Epithelial cell of esophagus (primary cell): ENCODE measurements around the gene PLXDC1.
A peak's percentile ranks its signal among the peaks of the same experiment; 100 is the strongest.
"Not testable (repeated sequence)": the region's sequence is repeated elsewhere in the genome, so short reads cannot be mapped to it uniquely, and the experiment has no call there.

Source experiments
- DNase-seq: peaks from one replicate; pipeline ENCODE4 v3.0.0; 2010; ENCODE audit warnings: low read depth
- H3K4me3 ChIP-seq: 2 replicates; pipeline ENCODE4 v1.5.1; 2011; ENCODE audit warnings: mild to moderate bottlenecking, low read length, control low read depth
- CTCF ChIP-seq: IDR thresholded peaks from 2 replicates; pipeline ENCODE4 v1.5.1; 2011; ENCODE audit warnings: low read depth, mild to moderate bottlenecking, low read length, control low read depth, inconsistent platforms; ENCODE audit not compliant: insufficient read depth; ENCODE audit errors: missing control alignments

PLXDC1 gene

GRCh38 chr17:39130205-39130604, 21.2 kb downstream of the PLXDC1 start:
- no peak for TF ChIP-seq CTCF
- H3K4me3 ChIP-seq, result no peak overlapping the region
- DNase-seq, result no peak

GRCh38 chr17:39129544-39129943, 21.9 kb downstream of the PLXDC1 start:
- not testable (repeated sequence) for H3K4me3 ChIP-seq, DNase-seq

DNA sequence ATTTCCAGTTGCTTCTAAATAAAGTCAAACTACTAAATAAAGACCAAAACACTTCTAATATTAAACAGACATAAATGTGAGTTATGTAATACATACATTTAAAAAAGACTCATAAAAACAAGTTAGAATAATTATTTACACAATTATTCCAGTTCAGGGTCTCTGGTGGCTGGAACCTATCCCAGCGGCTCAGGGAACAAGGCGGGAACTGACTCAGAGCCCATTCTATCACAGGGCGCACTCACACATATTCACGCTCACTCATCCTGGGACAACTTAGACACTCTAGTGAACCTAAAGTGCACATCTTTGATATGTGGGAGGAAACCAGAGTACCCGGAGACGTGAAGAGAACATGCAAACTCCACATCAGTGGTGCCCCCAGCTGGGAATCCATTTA, 25.0 kb downstream of the PLXDC1 start:
- no peak for DNase-seq
- no peak overlapping the region for H3K4me3 ChIP-seq
- TF ChIP-seq CTCF, result no peak

DNA sequence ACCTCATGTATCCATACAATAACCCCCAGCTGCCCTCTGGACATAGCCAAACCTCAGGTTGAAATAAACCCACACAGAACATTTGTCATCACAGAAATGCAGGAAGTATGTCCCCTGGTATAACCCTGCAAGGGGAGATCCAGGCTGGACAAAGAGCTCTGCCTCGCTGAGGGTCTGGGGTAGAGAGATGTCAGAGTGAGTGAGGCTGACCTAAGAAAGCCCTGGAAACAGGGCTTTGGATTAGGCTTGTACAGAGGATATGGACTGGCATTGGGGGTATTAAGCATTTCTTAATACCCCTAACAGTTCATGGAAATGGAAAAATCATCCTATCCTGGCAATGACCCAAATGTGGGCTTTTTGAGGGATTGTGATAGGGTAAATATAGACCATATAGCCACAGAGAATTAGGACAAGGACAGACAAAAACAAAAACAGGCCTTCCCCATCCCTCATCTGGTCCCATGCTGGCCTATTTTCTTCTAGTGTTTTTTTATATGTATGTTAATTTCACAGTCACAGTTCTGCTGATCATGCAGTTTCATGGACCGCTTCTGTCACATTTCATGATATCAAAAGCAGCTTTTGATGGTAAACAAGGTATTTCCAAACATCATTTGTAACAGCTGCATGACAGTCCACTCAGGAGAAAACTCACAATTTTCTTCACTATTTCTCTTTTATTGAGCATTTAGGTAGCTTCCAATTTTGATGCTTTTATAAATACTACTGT, 26.1 kb downstream of the PLXDC1 start:
- DNase-seq, result no peak
- no peak for TF ChIP-seq CTCF
- H3K4me3 ChIP-seq, result no peak overlapping the region

DNA sequence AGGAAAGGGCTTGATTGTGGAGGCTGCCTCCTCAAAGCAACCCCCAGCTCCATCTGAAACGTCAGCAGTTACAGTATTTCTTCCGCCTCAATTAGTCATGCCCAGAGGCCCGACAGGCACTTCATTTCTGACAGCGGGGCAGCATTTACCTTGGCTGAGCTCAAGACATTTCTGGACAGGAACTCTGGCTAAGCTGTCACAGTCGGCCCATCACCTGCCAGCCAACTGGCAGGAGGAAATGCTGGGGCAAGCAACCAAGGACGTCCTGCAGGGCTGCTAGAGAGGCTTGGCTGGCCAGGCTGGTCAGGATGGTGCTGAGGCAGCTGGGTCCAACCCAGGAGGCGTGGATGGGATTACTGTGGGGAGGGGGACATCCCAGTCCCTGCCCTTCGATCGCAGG, 27.8 kb downstream of the PLXDC1 start:
- H3K4me3 ChIP-seq, result no peak overlapping the region
- TF ChIP-seq CTCF, result no peak
- DNase-seq, result peak; percentile 60

- no peak for TF ChIP-seq CTCF
- no peak overlapping the region for H3K4me3 ChIP-seq
- no peak for DNase-seq
Measured at GRCh38 chr17:39122991-39123390, 28.4 kb downstream of the PLXDC1 start.

GRCh38 chr17:39121919-39122318, 29.5 kb downstream of the PLXDC1 start:
- not testable (repeated sequence) for DNase-seq

GRCh38 chr17:39118674-39119419, 32.6 kb downstream of the PLXDC1 start:
- no peak for TF ChIP-seq CTCF
- H3K4me3 ChIP-seq, result no peak overlapping the region
- no peak for DNase-seq

More at GRCh38 chr17:39121919-39122318, 29.5 kb downstream of the PLXDC1 start:
- H3K4me3 ChIP-seq, result not testable (repeated sequence)
